HEK293 (cell line): ENCODE data around the gene CNKSR3.

ENCODE experiments used
- CTCF ChIA-PET: fragments of 350-600 bp; formaldehyde crosslinking; extraction: SDS; loops from one replicate; lab custom pipeline; 2021; ENCODE audit warnings: antibody characterized with exemption; lab: Yijun Ruan, JAX
- POLR2A ChIA-PET: fragments of 300-600 bp; formaldehyde crosslinking; extraction: SDS; loops from one replicate; lab custom pipeline; 2020; ENCODE audit warnings: antibody characterized with exemption, inconsistent platforms; lab: Yijun Ruan, JAX
- H3K27ac ChIP-seq: fragments of 200-500 bp; sonication (Bioruptor generic); 2 replicates; pipeline ENCODE4 v1.5.1; 2014; ENCODE audit warnings: low read depth, low read length, control low read depth, inconsistent platforms; ENCODE audit errors: extremely low read depth
- H3K36me3 ChIP-seq, 2 experiments: fragments of 200-500 bp in 1 of 2; sonication (Bioruptor generic) in 1 of 2; 1 replicate in 1 of 2; 2 replicates in 1 of 2; pipeline ENCODE4 v1.5.1; 2014 to 2017; ENCODE audit warnings: inconsistent platforms in 2 of 2, low read length in 2 of 2; ENCODE audit not compliant: control insufficient read depth in 2 of 2, insufficient read depth in 1 of 2
- H3K4me1 ChIP-seq: fragments of 200-500 bp; sonication (Bioruptor generic); 2 replicates; pipeline ENCODE4 v1.5.1; 2014; ENCODE audit warnings: mild to moderate bottlenecking, low read length, inconsistent platforms; ENCODE audit not compliant: control insufficient read depth, insufficient read depth
- H3K4me3 ChIP-seq: 2 replicates; pipeline ENCODE4 v1.5.1; 2011; ENCODE audit warnings: low read depth, mild to moderate bottlenecking, control low read depth, low read length, moderate library complexity
- H3K9me3 ChIP-seq: fragments of 200-500 bp; sonication (Bioruptor generic); 2 replicates; pipeline ENCODE4 v1.5.1; 2014; ENCODE audit warnings: low read depth, low read length, inconsistent platforms; ENCODE audit not compliant: control insufficient read depth, insufficient read depth
- EGR2 ChIP-seq: fragments of 450-650 bp; formaldehyde crosslinking; IDR thresholded peaks from 2 replicates; pipeline ENCODE4 v1.5.1; 2016; ENCODE audit warnings: low read depth, missing biosample characterization, missing genetic modification characterization
- RBAK ChIP-seq: fragments of 450-650 bp; formaldehyde crosslinking; IDR thresholded peaks from 2 replicates; pipeline ENCODE4 v1.5.1; 2016; ENCODE audit warnings: missing biosample characterization, missing genetic modification characterization
- ZBTB1 ChIP-seq: fragments of 450-650 bp; formaldehyde crosslinking; IDR thresholded peaks from 2 replicates; pipeline ENCODE4 v1.5.1; 2016; ENCODE audit warnings: missing biosample characterization, missing genetic modification characterization
- ZBTB11 ChIP-seq: fragments of 450-650 bp; formaldehyde crosslinking; conservative IDR thresholded peaks from 2 replicates; pipeline ENCODE4 v1.5.1; 2016; ENCODE audit warnings: low read depth, missing biosample characterization, missing genetic modification characterization
- ZBTB21 ChIP-seq: fragments of 450-650 bp; formaldehyde crosslinking; IDR thresholded peaks from 2 replicates; pipeline ENCODE4 v1.5.1; 2017; ENCODE audit warnings: missing biosample characterization, missing genetic modification characterization
- ZFHX2 ChIP-seq: fragments of 450-650 bp; formaldehyde crosslinking; conservative IDR thresholded peaks from 2 replicates; pipeline ENCODE4 v1.5.1; 2016; ENCODE audit warnings: missing biosample characterization, missing genetic modification characterization
- ZFP37 ChIP-seq: fragments of 450-650 bp; formaldehyde crosslinking; IDR thresholded peaks from 2 replicates; pipeline ENCODE4 v1.5.1; 2016; ENCODE audit warnings: missing biosample characterization, missing genetic modification characterization
- ZFP41 ChIP-seq: fragments of 450-650 bp; formaldehyde crosslinking; IDR thresholded peaks from 2 replicates; pipeline ENCODE4 v1.5.1; 2016; ENCODE audit warnings: missing biosample characterization, missing genetic modification characterization, borderline replicate concordance
- ZNF138 ChIP-seq: fragments of 450-650 bp; formaldehyde crosslinking; IDR thresholded peaks from 2 replicates; pipeline ENCODE4 v1.5.1; 2016; ENCODE audit warnings: missing biosample characterization, missing genetic modification characterization, borderline replicate concordance
- ZNF184 ChIP-seq: fragments of 450-650 bp; IDR thresholded peaks from 2 replicates; pipeline ENCODE4 v1.5.1; 2018; ENCODE audit warnings: missing biosample characterization, mild to moderate bottlenecking, missing genetic modification characterization
- ZNF24 ChIP-seq: fragments of 450-650 bp; formaldehyde crosslinking; IDR thresholded peaks from 2 replicates; pipeline ENCODE4 v1.5.1; 2016; ENCODE audit warnings: missing biosample characterization, missing genetic modification characterization
- ZNF354C ChIP-seq: fragments of 450-650 bp; formaldehyde crosslinking; IDR thresholded peaks from 2 replicates; pipeline ENCODE4 v1.5.1; 2016; ENCODE audit warnings: missing biosample characterization, missing genetic modification characterization, low read depth, borderline replicate concordance
- ZNF394 ChIP-seq: fragments of 450-650 bp; formaldehyde crosslinking; IDR thresholded peaks from 2 replicates; pipeline ENCODE4 v1.5.1; 2016; ENCODE audit warnings: missing biosample characterization, missing genetic modification characterization, mild to moderate bottlenecking, moderate library complexity, borderline replicate concordance
- ZNF560 ChIP-seq: fragments of 450-650 bp; formaldehyde crosslinking; IDR thresholded peaks from 2 replicates; pipeline ENCODE4 v1.5.1; 2017; ENCODE audit warnings: missing biosample characterization, missing genetic modification characterization, borderline replicate concordance
- ZNF596 ChIP-seq: fragments of 450-650 bp; IDR thresholded peaks from 2 replicates; pipeline ENCODE4 v1.5.0; 2018; ENCODE audit warnings: missing biosample characterization, mild to moderate bottlenecking, missing genetic modification characterization, moderate library complexity
- ZNF600 ChIP-seq: fragments of 450-650 bp; formaldehyde crosslinking; IDR thresholded peaks from 2 replicates; pipeline ENCODE4 v1.5.1; 2016; ENCODE audit warnings: missing biosample characterization, missing genetic modification characterization
- ZNF610 ChIP-seq: fragments of 450-650 bp; formaldehyde crosslinking; IDR thresholded peaks from 2 replicates; pipeline ENCODE4 v1.5.1; 2016; ENCODE audit warnings: missing biosample characterization, missing genetic modification characterization, borderline replicate concordance
- ZNF629 ChIP-seq: fragments of 450-650 bp; formaldehyde crosslinking; IDR thresholded peaks from 2 replicates; pipeline ENCODE4 v1.5.1; 2017; ENCODE audit warnings: missing biosample characterization, missing genetic modification characterization
- ZNF639 ChIP-seq: fragments of 450-650 bp; formaldehyde crosslinking; IDR thresholded peaks from 2 replicates; pipeline ENCODE4 v1.5.1; 2016; ENCODE audit warnings: missing biosample characterization, missing genetic modification characterization
- ZNF677 ChIP-seq: fragments of 450-650 bp; IDR thresholded peaks from 2 replicates; pipeline ENCODE4 v1.5.0; 2018; ENCODE audit warnings: missing biosample characterization, mild to moderate bottlenecking, missing genetic modification characterization, moderate library complexity
- TF ChIP-seq, protein P1 (sequence below): fragments of 450-650 bp; formaldehyde crosslinking; IDR thresholded peaks from 2 replicates; pipeline ENCODE4 v1.5.1; 2016; ENCODE audit warnings: missing biosample characterization, missing genetic modification characterization

The CNKSR3 gene

DNA sequence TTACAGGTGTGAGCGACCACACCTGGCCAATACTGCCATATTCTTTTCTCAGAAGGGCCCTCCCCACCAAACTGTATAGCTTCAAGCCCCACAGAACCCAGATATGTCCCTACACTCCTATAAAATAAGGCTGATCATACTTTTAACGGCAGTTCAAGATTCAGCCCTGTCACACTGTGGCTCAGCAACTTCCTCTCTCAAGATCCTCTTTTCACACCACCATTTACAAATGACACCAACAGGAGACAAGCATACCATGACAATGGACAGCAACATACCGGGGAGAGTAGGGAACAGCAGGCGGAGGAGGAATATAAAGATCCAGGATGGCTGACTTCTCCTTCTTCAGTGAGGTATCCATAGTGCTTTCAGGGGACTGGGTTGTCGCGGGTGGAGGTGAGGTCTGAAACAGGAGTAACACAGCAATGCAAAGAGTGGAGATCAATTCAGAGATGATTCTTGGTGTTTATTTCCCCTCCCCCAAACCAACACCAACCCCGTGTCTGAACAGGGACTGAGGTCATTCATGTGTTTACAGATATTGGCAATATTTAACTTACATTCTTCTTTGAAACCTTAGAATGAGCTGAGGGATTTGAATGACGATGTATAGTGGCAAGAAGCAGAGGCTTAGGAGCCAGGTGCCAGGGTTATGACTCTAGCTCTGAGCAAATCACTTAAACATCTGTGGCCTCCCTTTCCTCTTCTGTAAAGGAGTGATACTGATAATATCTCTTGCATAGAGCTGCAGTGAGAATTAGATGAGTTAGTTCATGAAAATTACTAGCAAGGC is 96.3 kb downstream of the CNKSR3 start (continued):
- no peak for TF ChIP-seq ZBTB1

GRCh38 chr6:154412106-154412820 is 98.2 kb downstream of the CNKSR3 start:
- no peak for TF ChIP-seq ZNF24
- TF ChIP-seq ZNF677 (tag by site-specific recombination) = peak; percentile 64; the same call in 1 of the 2 replicates
- no peak for TF ChIP-seq ZNF596 (tag by site-specific recombination)
- peak; percentile 61 for TF ChIP-seq ZFHX2 (tag by site-specific recombination)
- TF ChIP-seq EGR2 (tag by site-specific recombination) = peak; percentile 40; the same call in 1 of the 2 replicates
- TF ChIP-seq ZNF600 (tag by site-specific recombination) = no peak
- TF ChIP-seq ZBTB21 (tag by site-specific recombination) = no peak
- no peak for TF ChIP-seq ZNF354C
- TF ChIP-seq ZNF639 = no peak
- TF ChIP-seq, all 188 proteins: peak for 3
- no peak overlapping the region for H3K27ac ChIP-seq
- H3K9me3 ChIP-seq = no peaks in the 10 kb centered on the region
- H3K4me3 ChIP-seq = no peak overlapping the region
- peaks cover 11% of the 10 kb centered on the region for H3K4me1 ChIP-seq
- ChIA-PET CTCF (interaction anchor here (0.6 to 1.1 kb wide), 2 partner anchors 203 to 263 kb away, joined by 3 to 5 read pairs; no protein-coding TSS in a partner anchor), POLR2A (no interaction called here)
- H3K36me3 ChIP-seq = peaks cover 6 to 30% of the 10 kb centered on the region in 2 experiments; a peak in 2 of 3 replicates

GRCh38 chr6:154411076-154411475 is 99.4 kb downstream of the CNKSR3 start:
- Histone ChIP-seq H3K36me3 (peaks cover 6 to 34% of the 10 kb centered on the region in 2 experiments; a peak in 2 of 3 replicates), H3K27ac (peak overlapping the region; percentile 50), H3K9me3 (no peaks in the 10 kb centered on the region), H3K4me1 (peaks cover 11% of the 10 kb centered on the region), H3K4me3 (no peak overlapping the region)
- ChIA-PET POLR2A (interaction anchor here (0.6 to 1.0 kb wide), 2 partner anchors 37 to 125 kb away, joined by 4 to 6 read pairs; no protein-coding TSS in a partner anchor), CTCF (interaction anchor here (0.6 kb wide), 1 partner anchor 254 kb away, joined by 3 read pairs; no protein-coding TSS in a partner anchor)
- TF ChIP-seq ZNF138 (tag by site-specific recombination) = no peak
- no peak for TF ChIP-seq ZNF610 (tag by site-specific recombination)
- no peak for TF ChIP-seq RBAK (tag by site-specific recombination)
- TF ChIP-seq ZNF184 (tag by site-specific recombination) = no peak
- TF ChIP-seq ZNF560 (tag by site-specific recombination) = no peak

DNA sequence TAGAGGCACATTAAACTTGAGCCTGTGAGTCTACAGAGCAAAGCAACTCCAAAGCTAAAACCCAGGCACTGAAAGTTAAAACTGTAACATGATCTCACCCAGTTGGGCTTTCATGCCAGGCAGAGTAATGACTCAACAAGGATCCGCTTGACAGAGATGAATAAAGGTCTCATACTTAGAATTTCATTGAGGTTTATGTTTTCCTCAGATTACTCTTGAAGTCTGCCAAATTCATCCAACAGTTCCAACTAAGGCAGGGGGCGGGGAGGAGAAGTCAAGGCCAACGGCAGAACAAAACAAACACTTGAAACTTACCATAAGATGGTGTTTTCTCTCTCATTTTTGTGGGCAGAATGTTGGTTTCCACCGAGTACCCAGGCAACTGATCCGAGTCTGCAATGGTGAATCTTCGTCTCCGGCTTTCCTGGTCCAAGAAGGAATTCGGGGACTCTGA is 99.8 kb downstream of the CNKSR3 start:
- ChIA-PET POLR2A (interaction anchor here (0.6 to 1.0 kb wide), 2 partner anchors 37 to 125 kb away, joined by 4 to 6 read pairs; no protein-coding TSS in a partner anchor), CTCF (interaction anchor here (0.6 kb wide), 2 partner anchors 254 to 645 kb away, joined by 3 read pairs; no protein-coding TSS in a partner anchor)
- Histone ChIP-seq H3K27ac (peak overlapping the region; percentile 50), H3K4me1 (peaks cover 11% of the 10 kb centered on the region), H3K9me3 (no peaks in the 10 kb centered on the region), H3K4me3 (no peak overlapping the region), H3K36me3 (peaks cover 6 to 38% of the 10 kb centered on the region in 2 experiments; a peak in 2 of 3 replicates)
- TF ChIP-seq ZBTB11 = no peak
- TF ChIP-seq, protein P1, sequence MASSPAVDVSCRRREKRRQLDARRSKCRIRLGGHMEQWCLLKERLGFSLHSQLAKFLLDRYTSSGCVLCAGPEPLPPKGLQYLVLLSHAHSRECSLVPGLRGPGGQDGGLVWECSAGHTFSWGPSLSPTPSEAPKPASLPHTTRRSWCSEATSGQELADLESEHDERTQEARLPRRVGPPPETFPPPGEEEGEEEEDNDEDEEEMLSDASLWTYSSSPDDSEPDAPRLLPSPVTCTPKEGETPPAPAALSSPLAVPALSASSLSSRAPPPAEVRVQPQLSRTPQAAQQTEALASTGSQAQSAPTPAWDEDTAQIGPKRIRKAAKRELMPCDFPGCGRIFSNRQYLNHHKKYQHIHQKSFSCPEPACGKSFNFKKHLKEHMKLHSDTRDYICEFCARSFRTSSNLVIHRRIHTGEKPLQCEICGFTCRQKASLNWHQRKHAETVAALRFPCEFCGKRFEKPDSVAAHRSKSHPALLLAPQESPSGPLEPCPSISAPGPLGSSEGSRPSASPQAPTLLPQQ (tag by site-specific recombination) = 0 out of 2 replicates have a peak, but pooled peaks have one; percentile 18
- no peak for TF ChIP-seq ZNF394 (tag by site-specific recombination)
- TF ChIP-seq ZFP41 (tag by site-specific recombination) = no peak
- peak; percentile 77 for TF ChIP-seq ZNF629
- TF ChIP-seq ZFP37 = no peak
- TF ChIP-seq ZNF600 (tag by site-specific recombination) = peak; percentile 50; the same call in 1 of the 2 replicates
